Measurements from ENCODE around the gene MRGPRD. TPM values are rescaled to one million over a fixed set of nuclear protein-coding genes. Genes with fewer than 3 reads are reported as not detected.

Gene MRGPRD, protein sequence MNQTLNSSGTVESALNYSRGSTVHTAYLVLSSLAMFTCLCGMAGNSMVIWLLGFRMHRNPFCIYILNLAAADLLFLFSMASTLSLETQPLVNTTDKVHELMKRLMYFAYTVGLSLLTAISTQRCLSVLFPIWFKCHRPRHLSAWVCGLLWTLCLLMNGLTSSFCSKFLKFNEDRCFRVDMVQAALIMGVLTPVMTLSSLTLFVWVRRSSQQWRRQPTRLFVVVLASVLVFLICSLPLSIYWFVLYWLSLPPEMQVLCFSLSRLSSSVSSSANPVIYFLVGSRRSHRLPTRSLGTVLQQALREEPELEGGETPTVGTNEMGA
- total RNA-seq = not detected in 2 replicates

GRCh38 chr11:68980776-68981065, at the start of gene MRGPRD:
Gene MRGPRD, minus strand, starts transcription at chr11:68980986. Its CDS starts 0 bp downstream, at chr11:68980986.

GRCh38 chr11:69013009-69013951, 32.5 kb upstream of the MRGPRD start, which contains the start of gene MRGPRF:
Gene MRGPRF, minus strand, starts transcription at chr11:69013246. Its CDS starts 3,345 bp downstream, at chr11:69009901.

Other genes starting within 250 kb of the MRGPRD start
- gene TESMIN, start 229.5 kb downstream of the MRGPRD start, total RNA-seq = 0.46 and 2.3 TPM in 2 replicates
- 42.2 and 71.3 TPM in 2 replicates for gene CPT1A, start 139.1 kb downstream of the MRGPRD start, total RNA-seq
- gene MRPL21, start 77.2 kb downstream of the MRGPRD start, total RNA-seq = 83.3 and 103 TPM in 2 replicates
- gene IGHMBP2, start 77.1 kb downstream of the MRGPRD start, total RNA-seq = 7.8 and 11.4 TPM in 2 replicates
- 0.30 and 0.32 TPM in 2 replicates for gene MRGPRF, start 32.3 kb upstream of the MRGPRD start, total RNA-seq
- 7.8 and 11.4 TPM in 2 replicates for gene TPCN2, start 67.9 kb upstream of the MRGPRD start, total RNA-seq
- gene SMIM38, start 174.9 kb upstream of the MRGPRD start, total RNA-seq = not detected in 2 replicates

Measured in epithelial cell of umbilical artery (primary cell).